Mammary epithelial cell (primary cell): Measurements from ENCODE around the gene SFXN1.

ENCODE experiments used
- CTCF ChIP-seq, 2 donors: IDR thresholded peaks in 1 of 2; conservative IDR thresholded peaks in 1 of 2; 2 replicates each; pipeline ENCODE4 v1.5.1; 2011 to 2012; ENCODE audit warnings: inconsistent platforms in 2 of 2, low read length in 2 of 2, mild to moderate bottlenecking in 2 of 2, control low read depth in 1 of 2, low read depth in 1 of 2; ENCODE audit not compliant: insufficient read depth in 1 of 2; ENCODE audit errors: extremely low read depth in 1 of 2
- EZH2 ChIP-seq: IDR thresholded peaks from 2 replicates; pipeline ENCODE4 v1.6.1; 2012; ENCODE audit warnings: low read length, inconsistent platforms, borderline replicate concordance

- TF ChIP-seq EZH2 = no peak
- no peak for TF ChIP-seq CTCF (conservative IDR thresholded peaks at IDR 0.05 in 1 of 2, IDR thresholded peaks at IDR 0.05 in 1 of 2; ENCODE audit: extremely low read depth in 1 of 2, insufficient read depth in 1 of 2, low read depth in 1 of 2, low read length in 2 of 2)
Measured at GRCh38 chr5:175493260-175493659, 14.9 kb downstream of the SFXN1 start.
